Ovary (tissue), 9 donors: ENCODE results near the gene ARSD. TPM values are rescaled to one million over a fixed set of nuclear protein-coding genes. Genes with fewer than 3 reads are reported as not detected.

ENCODE experiments used
- DNase-seq, 5 donors: peaks; one replicate each; pipeline ENCODE4 v3.0.0-alpha.2; 2019 to 2020
- H3K27ac ChIP-seq, 2 donors: fragments of 200-600 bp; one replicate each; pipeline versions ENCODE4 v1.5.1 to v1.8.0; 2019 to 2022
- H3K27me3 ChIP-seq: fragments of 200-600 bp; one replicate; pipeline ENCODE4 v1.8.0; 2022
- H3K36me3 ChIP-seq: fragments of 200-600 bp; sonication (generic); one replicate; pipeline ENCODE4 v1.5.1; 2019
- H3K4me1 ChIP-seq: one replicate; pipeline ENCODE4 v1.8.1; 2013; ENCODE audit warnings: mild to moderate bottlenecking, moderate library complexity; ENCODE audit not compliant: insufficient read depth
- H3K4me3 ChIP-seq: fragments of 200-600 bp; sonication (generic); one replicate; pipeline ENCODE4 v1.5.1; 2017
- H3K9me3 ChIP-seq, 2 donors: fragments of 200-600 bp in 1 of 2; sonication (generic) in 1 of 2; one replicate each; pipeline versions ENCODE4 v1.5.1 to v1.8.1; 2013 to 2019; ENCODE audit warnings: mild to moderate bottlenecking in 1 of 2, moderate library complexity in 1 of 2
- CTCF ChIP-seq, 3 donors: fragments of 450-650 bp in 2 of 3; fragments of 200-600 bp in 1 of 3; IDR thresholded peaks; one replicate each; pipeline versions ENCODE4 v1.5.1 to v1.8.0; 2016 to 2022; ENCODE audit warnings: antibody characterized with exemption in 3 of 3, mild to moderate bottlenecking in 1 of 3
- EP300 ChIP-seq: sonication (generic); formaldehyde crosslinking; IDR thresholded peaks from one replicate; pipeline ENCODE4 v1.6.1; 2017; ENCODE audit warnings: antibody characterized with exemption
- POLR2A ChIP-seq: fragments of 450-650 bp; IDR thresholded peaks from one replicate; pipeline ENCODE4 v1.6.1; 2017; ENCODE audit warnings: antibody characterized with exemption, mild to moderate bottlenecking, moderate library complexity
- WGBS, 3 donors: extraction: QIAGEN DNeasy Blood & Tissue Kit in 1 of 3; methylation state at CpG; one replicate each; pipeline versions ENCODE4 v1.1.5 to v1.1.7; 2013 to 2017; 5-methylcytosine and 5-hydroxymethylcytosine counted together
- intact Hi-C, 4 donors: fragments of 100-400 bp; cut with DNase I; formaldehyde crosslinking; loops; one replicate each; pipeline versions ENCODE4 v1.11.0 to v1.15.1; 2022 to 2023
- polyA plus RNA-seq, 2 donors: library from polyadenylated mRNA; stranded (reverse); fragments of 200-250 nt in 1 of 2; fragments of 350-450 nt in 1 of 2; fragmentation: Illumina TruSeq in 1 of 2; extraction: RNeasy Lipid Tissue Mini Kit (QIAGEN cat#74804) in 1 of 2; gene quantifications; one replicate each; pipeline ENCODE4 v1.2.3, GENCODE V29; 2013 to 2014
- total RNA-seq, 7 donors: library from RNA; depleted of rRNA in 2 of 7; stranded (reverse); fragments of >200 nt in 2 of 7; fragmentation: NEBNext Ultra II Directional in 3 of 7; extraction: Animal tissue kit (Norgen Biotek cat#: 25700) in 3 of 7; gene quantifications; one replicate each; pipeline versions ENCODE4 v1.1.0 to v1.2.4, GENCODE V29; 2016 to 2023
- donor health status: DM: no; HTN: no; CAD: no; lungs with moderate emphysema.
- donor health status: DM: no; HTN: no; CAD: no.
- donor health status: Bipolar disorder and iron deficiency.
- donor health status: DM: yes; HTN: yes; CAD: no.
- donor health status: DM: no; HTN: no; CAD: no.
- donor health status: DM: yes; HTN: yes; CAD: no.

Gene ARSD
- total and polyA plus RNA-seq, 9 donors = 19.7 to 46.7 (median 41.4) TPM

DNA sequence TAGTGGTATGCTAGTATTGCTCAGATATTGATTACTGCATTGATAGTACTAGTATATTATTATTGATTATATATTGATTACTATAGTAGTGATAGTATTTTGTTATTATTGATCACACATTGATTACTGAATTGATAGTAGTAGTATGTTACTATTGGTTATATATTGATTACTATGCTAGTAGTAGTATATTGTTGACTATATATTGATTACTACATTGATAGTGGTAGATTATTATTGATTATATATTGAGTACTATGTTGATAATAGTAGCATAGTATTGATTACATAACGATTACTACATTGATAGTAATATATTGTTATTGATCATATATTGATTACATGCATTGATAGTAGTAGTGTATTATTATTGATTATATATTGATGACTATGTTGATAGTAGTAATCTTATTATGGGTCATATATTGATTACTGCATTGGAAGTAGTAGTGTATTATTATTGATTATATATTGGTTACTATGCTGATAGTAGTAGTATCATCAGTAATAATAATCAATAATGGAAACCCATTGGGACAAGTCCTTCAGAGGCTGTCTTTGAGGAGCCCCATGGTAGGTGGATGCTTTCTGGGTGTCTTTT lies 69.8 kb downstream of the ARSD start:
- Histone ChIP-seq H3K4me1 (no peaks in the 10 kb centered on the region), H3K27me3 (no peaks in the 10 kb centered on the region), H3K4me3 (no peak overlapping the region), H3K9me3 (no peaks in the 10 kb centered on the region), H3K36me3 (no peaks in the 10 kb centered on the region), H3K27ac (no peak overlapping the region)
- 72 to 95% (median 89%) methylated on average over 1 of the region's 1 CpG for WGBS, 3 donors
- intact Hi-C loops = no loop called here
- no peak for DNase-seq
- TF ChIP-seq POLR2A (no peak), CTCF (IDR thresholded peaks at IDR 0.05) (no peak), EP300 (no peak)

GRCh38 chrX:2857566-2857965 lies 71.6 kb downstream of the ARSD start:
- Histone ChIP-seq H3K4me1 (no peaks in the 10 kb centered on the region), H3K27ac (no peak overlapping the region), H3K27me3 (no peaks in the 10 kb centered on the region), H3K9me3 (no peaks in the 10 kb centered on the region), H3K4me3 (no peak overlapping the region), H3K36me3 (no peaks in the 10 kb centered on the region)
- TF ChIP-seq EP300 (no peak), CTCF (IDR thresholded peaks at IDR 0.05) (no peak), POLR2A (no peak)
- intact Hi-C loops = no loop called here
- 82 to 90% (median 83%) methylated on average over 3 of the region's 3 CpGs for WGBS, 3 donors
- no peak for DNase-seq

GRCh38 chrX:2855761-2856160 lies 73.4 kb downstream of the ARSD start:
- Histone ChIP-seq H3K36me3 (no peaks in the 10 kb centered on the region), H3K4me3 (no peak overlapping the region), H3K9me3 (no peaks in the 10 kb centered on the region), H3K27ac (no peak overlapping the region), H3K4me1 (no peaks in the 10 kb centered on the region), H3K27me3 (no peaks in the 10 kb centered on the region)
- no peak for TF ChIP-seq POLR2A
- no peak for TF ChIP-seq EP300
- TF ChIP-seq CTCF (IDR thresholded peaks at IDR 0.05) = no peak
- DNase-seq = no peak
- WGBS, 3 donors = 93 to 95% (median 95%) methylated on average over 2 of the region's 2 CpGs
- intact Hi-C loops = no loop called here

GRCh38 chrX:2854918-2855317 lies 74.2 kb downstream of the ARSD start:
- no peak overlapping the region for H3K4me3 ChIP-seq
- no peaks in the 10 kb centered on the region for H3K9me3 ChIP-seq
- 94 to 95% (median 94%) methylated on average over 21 of the region's 21 CpGs for WGBS, 3 donors
- no peak overlapping the region for H3K27ac ChIP-seq
- DNase-seq = no peak
- intact Hi-C loops = no loop called here
- H3K4me1 ChIP-seq = no peaks in the 10 kb centered on the region
- no peaks in the 10 kb centered on the region for H3K27me3 ChIP-seq
- no peaks in the 10 kb centered on the region for H3K36me3 ChIP-seq
- TF ChIP-seq POLR2A (no peak), EP300 (no peak), CTCF (IDR thresholded peaks at IDR 0.05) (no peak)

Other genes with a start within 250 kb of the ARSD start
- gene CD99, start 238.0 kb downstream of the ARSD start, total RNA-seq = 100 to 1,000 TPM; 149 to 409 (median 275) TPM
- 100 to 1,000 TPM; 365 to 678 TPM for gene CD99, start 238.0 kb downstream of the ARSD start, polyA plus RNA-seq
- gene XG, start 177.3 kb downstream of the ARSD start, total RNA-seq = under 1 TPM in 5 of 7 donors, not detected in 2; 0.15 to 0.48 (median 0.25) TPM
- gene XG, start 177.3 kb downstream of the ARSD start, polyA plus RNA-seq = under 1 TPM; 0.27 to 0.98 TPM
- 1 to 10 TPM in 6 of 7 donors, under 1 TPM in 1; 0.72 to 5.4 (median 3.9) TPM for gene GYG2, start 100.4 kb downstream of the ARSD start, total RNA-seq
- gene GYG2, start 100.4 kb downstream of the ARSD start, polyA plus RNA-seq = 1 to 10 TPM; 3.1 to 9.0 TPM
- gene ARSH, start 77.2 kb upstream of the ARSD start, total RNA-seq = not detected
- not detected for gene ARSH, start 77.2 kb upstream of the ARSD start, polyA plus RNA-seq
- not detected for gene ARSF, start 112.1 kb upstream of the ARSD start, total RNA-seq
- gene ARSF, start 112.1 kb upstream of the ARSD start, polyA plus RNA-seq = not detected